GM23248 (cell line): ENCODE measurements around the gene VIPR2. TPM values are rescaled to one million over a fixed set of nuclear protein-coding genes. Genes with fewer than 3 reads are reported as not detected.

ENCODE experiments used
- DNase-seq: peaks from one replicate; pipeline ENCODE4 v3.0.0-alpha.2; 2015
- H2AFZ ChIP-seq: fragments of 200-600 bp; sonication (generic); 2 replicates; pipeline ENCODE4 v1.6.1; 2016; ENCODE audit warnings: antibody characterized with exemption
- H3F3A ChIP-seq: fragments of 200-600 bp; sonication (generic); 2 replicates; pipeline ENCODE4 v1.6.1; 2016; ENCODE audit warnings: mild to moderate bottlenecking, antibody characterized with exemption, mixed run types; ENCODE audit not compliant: insufficient read depth
- H3K27ac ChIP-seq: fragments of 200-600 bp; sonication (generic); 2 replicates; pipeline ENCODE4 v1.5.1; 2016; ENCODE audit warnings: mild to moderate bottlenecking
- H3K27me3 ChIP-seq: fragments of 200-600 bp; sonication (generic); replicated peaks from 2 replicates; pipeline ENCODE4 v1.6.1; 2016; ENCODE audit warnings: mild to moderate bottlenecking; ENCODE audit not compliant: insufficient read depth
- H3K36me3 ChIP-seq: fragments of 200-600 bp; sonication (generic); 2 replicates; pipeline ENCODE4 v1.6.1; 2016; ENCODE audit warnings: low read depth, mild to moderate bottlenecking
- H3K4me1 ChIP-seq: fragments of 200-600 bp; sonication (generic); 2 replicates; pipeline ENCODE4 v1.6.1; 2016; ENCODE audit warnings: mild to moderate bottlenecking; ENCODE audit not compliant: insufficient read depth
- H3K4me2 ChIP-seq: fragments of 200-600 bp; sonication (generic); one replicate; pipeline ENCODE4 v1.6.1; 2016; ENCODE audit warnings: mild to moderate bottlenecking; ENCODE audit not compliant: unreplicated experiment
- H3K4me3 ChIP-seq: fragments of 200-600 bp; sonication (generic); 2 replicates; pipeline ENCODE4 v1.5.1; 2016; ENCODE audit warnings: mild to moderate bottlenecking
- H3K79me2 ChIP-seq: fragments of 200-600 bp; sonication (generic); 2 replicates; pipeline ENCODE4 v1.6.1; 2016; ENCODE audit warnings: mild to moderate bottlenecking; ENCODE audit not compliant: insufficient read depth
- H3K9ac ChIP-seq: fragments of 200-600 bp; sonication (generic); 2 replicates; pipeline ENCODE4 v1.6.1; 2016; ENCODE audit warnings: mild to moderate bottlenecking
- H3K9me2 ChIP-seq: fragments of 200-600 bp; sonication (generic); 2 replicates; pipeline ENCODE4 v1.6.1; 2016; ENCODE audit warnings: mixed run types, mild to moderate bottlenecking, moderate library complexity; ENCODE audit not compliant: insufficient read depth
- H3K9me3 ChIP-seq: fragments of 200-600 bp; sonication (generic); one replicate; pipeline ENCODE4 v1.6.1; 2017; ENCODE audit warnings: low read depth
- H4K20me1 ChIP-seq: fragments of 200-600 bp; sonication (generic); 2 replicates; pipeline ENCODE4 v1.6.0; 2016; ENCODE audit not compliant: insufficient read depth
- EZH2 ChIP-seq: fragments of 200-600 bp; sonication (generic); IDR thresholded peaks from 2 replicates; pipeline ENCODE4 v1.6.1; 2018; ENCODE audit warnings: antibody characterized with exemption, mild to moderate bottlenecking; ENCODE audit not compliant: insufficient read depth, poor library complexity, severe bottlenecking
- EZH2phosphoT487 ChIP-seq: fragments of 200-600 bp; sonication (generic); IDR thresholded peaks from 2 replicates; pipeline ENCODE4 v1.6.1; 2018; ENCODE audit warnings: antibody characterized with exemption, moderate library complexity, mild to moderate bottlenecking, low read depth; ENCODE audit not compliant: insufficient read depth
- WGBS, 2 experiments: methylation state at CpG; one replicate each; pipeline ENCODE4 v1.1.6; 2015 to 2017; ENCODE audit warnings: low lambda C conversion rate in 2 of 2, low coverage in 1 of 2; ENCODE audit errors: missing lambda C conversion rate in 2 of 2; 5-methylcytosine and 5-hydroxymethylcytosine counted together
- in situ Hi-C: fragments of 300-500 bp; cut with MboI; formaldehyde crosslinking; loops from 2 replicates; pipeline ENCODE4 v1.15.0; 2020
- polyA plus RNA-seq: library from polyadenylated mRNA; unstranded; fragments of >200 nt; fragmentation: Nextera tagmentation; extraction: Ambion mirVana; gene quantifications from 2 replicates; pipeline ENCODE4 v1.2.1, GENCODE V29; 2016
- total RNA-seq: library from RNA; depleted of rRNA; stranded (reverse); fragments of >200 nt; shearing (Covaris generic); gene quantifications from 2 replicates; pipeline ENCODE4 v1.2.3, GENCODE V29; 2014

VIPR2 gene
- total and polyA plus RNA-seq, 2 experiments from 2014 or later: not detected

- H3K4me2 ChIP-seq: no peak overlapping the region
- in situ Hi-C loops: no loop called here
These were observed 82.9 kb downstream of the VIPR2 start for GRCh38 chr7:159061674-159062212.

GRCh38 chr7:159061209-159061608, 83.5 kb downstream of the VIPR2 start:
- H3K9ac ChIP-seq: no peak overlapping the region
- H3K27me3 ChIP-seq: no peaks in the 10 kb centered on the region
- no peak overlapping the region for H2AFZ ChIP-seq
- TF ChIP-seq EZH2 (no peak), EZH2phosphoT487 (no peak)
- H3K9me2 ChIP-seq: no peaks in the 10 kb centered on the region
- no peak for DNase-seq
- H3K4me2 ChIP-seq: no peak overlapping the region
- H3K79me2 ChIP-seq: no peaks in the 10 kb centered on the region
- H3K36me3 ChIP-seq: no peaks in the 10 kb centered on the region
- no peak overlapping the region for H3K4me3 ChIP-seq
- H4K20me1 ChIP-seq: no peaks in the 10 kb centered on the region
- no peak overlapping the region for H3K27ac ChIP-seq
- WGBS, 2 experiments: 36 to 47% methylated on average over 4 of the region's 4 CpGs
- H3F3A ChIP-seq: no peaks in the 10 kb centered on the region
- in situ Hi-C loops: no loop called here
- H3K4me1 ChIP-seq: no peaks in the 10 kb centered on the region
- H3K9me3 ChIP-seq: no peaks in the 10 kb centered on the region

More at GRCh38 chr7:159061674-159062212, 82.9 kb downstream of the VIPR2 start:
- Histone ChIP-seq H3K9me3 (no peaks in the 10 kb centered on the region), H2AFZ (no peak overlapping the region), H3K27me3 (no peaks in the 10 kb centered on the region), H3K27ac (no peak overlapping the region), H4K20me1 (no peaks in the 10 kb centered on the region), H3K9ac (no peak overlapping the region), H3F3A (no peaks in the 10 kb centered on the region), H3K9me2 (no peaks in the 10 kb centered on the region), H3K79me2 (no peaks in the 10 kb centered on the region), H3K4me3 (no peak overlapping the region), H3K36me3 (no peaks in the 10 kb centered on the region), H3K4me1 (no peaks in the 10 kb centered on the region)
- WGBS, 2 experiments: 50 to 63% methylated on average over 39 to 44 of the region's 44 CpGs
- TF ChIP-seq EZH2phosphoT487 (no peak), EZH2 (no peak)
- no peak for DNase-seq

- no peaks in the 10 kb centered on the region for H3K9me2 ChIP-seq
- H3K79me2 ChIP-seq: no peaks in the 10 kb centered on the region
- H3K27ac ChIP-seq: no peak overlapping the region
- no peaks in the 10 kb centered on the region for H4K20me1 ChIP-seq
- 53 to 69% methylated on average over 2 of the region's 2 CpGs for whole genome bisulfite sequencing, 2 experiments
- H2AFZ ChIP-seq: no peak overlapping the region
- no peak overlapping the region for H3K4me2 ChIP-seq
- TF ChIP-seq EZH2phosphoT487 (no peak), EZH2 (no peak)
- in situ Hi-C loops: no loop called here
- H3K27me3 ChIP-seq: no peaks in the 10 kb centered on the region
- no peak for DNase-seq
- no peaks in the 10 kb centered on the region for H3K36me3 ChIP-seq
- no peaks in the 10 kb centered on the region for H3K9me3 ChIP-seq
- H3F3A ChIP-seq: no peaks in the 10 kb centered on the region
- no peaks in the 10 kb centered on the region for H3K4me1 ChIP-seq
- H3K4me3 ChIP-seq: no peak overlapping the region
- H3K9ac ChIP-seq: no peak overlapping the region
These were observed 84.2 kb downstream of the VIPR2 start for GRCh38 chr7:159060440-159060839.

- H3K4me1 ChIP-seq: no peaks in the 10 kb centered on the region
- no peaks in the 10 kb centered on the region for H3K9me2 ChIP-seq
- no peak overlapping the region for H2AFZ ChIP-seq
- WGBS, 2 experiments: 23 to 26% methylated on average over 3 of the region's 3 CpGs
- no peak overlapping the region for H3K4me3 ChIP-seq
- H3K79me2 ChIP-seq: no peaks in the 10 kb centered on the region
- DNase-seq: no peak
- H3K9ac ChIP-seq: no peak overlapping the region
- no peaks in the 10 kb centered on the region for H3K36me3 ChIP-seq
- no peak overlapping the region for H3K4me2 ChIP-seq
- no peaks in the 10 kb centered on the region for H3F3A ChIP-seq
- no peaks in the 10 kb centered on the region for H4K20me1 ChIP-seq
- TF ChIP-seq EZH2: no peak
- TF ChIP-seq EZH2phosphoT487: no peak
- H3K9me3 ChIP-seq: no peaks in the 10 kb centered on the region
- in situ Hi-C loops: no loop called here
- H3K27ac ChIP-seq: no peak overlapping the region
- no peaks in the 10 kb centered on the region for H3K27me3 ChIP-seq
These were observed 85.0 kb downstream of the VIPR2 start for GRCh38 chr7:159059629-159060028.

GRCh38 chr7:159057647-159058046, 87.0 kb downstream of the VIPR2 start:
- Histone ChIP-seq H4K20me1 (no peaks in the 10 kb centered on the region), H3K4me1 (no peaks in the 10 kb centered on the region), H3F3A (no peaks in the 10 kb centered on the region), H3K9ac (no peak overlapping the region), H3K9me2 (no peaks in the 10 kb centered on the region), H2AFZ (no peak overlapping the region), H3K79me2 (no peaks in the 10 kb centered on the region), H3K4me2 (no peak overlapping the region), H3K9me3 (no peaks in the 10 kb centered on the region), H3K4me3 (no peak overlapping the region), H3K36me3 (no peaks in the 10 kb centered on the region), H3K27ac (no peak overlapping the region), H3K27me3 (no peaks in the 10 kb centered on the region)
- no peak for TF ChIP-seq EZH2phosphoT487
- DNase-seq: no peak
- in situ Hi-C loops: no loop called here
- WGBS, 2 experiments: 25 to 31% methylated on average over 4 of the region's 4 CpGs
